PC-9 (cell line): ENCODE measurements around the gene PCBP1. TPM values are rescaled to one million over a fixed set of nuclear protein-coding genes. Genes with fewer than 3 reads are reported as not detected.

Source experiments
- BruUV-seq: library from RNA; stranded (reverse); fragments of 400-500 nt; replicated peaks from 2 replicates; lab custom pipeline; 2021; lab: Mats Ljungman, UMichigan
- CTCF ChIA-PET: fragments of 300-600 bp; sonication (Branson Sonifier 250); formaldehyde crosslinking; loops from one replicate; lab custom pipeline; 2022; ENCODE audit warnings: antibody characterized with exemption; lab: Charles Lee
- POLR2A ChIA-PET: fragments of 300-600 bp; sonication (Branson Sonifier 250); formaldehyde crosslinking; loops from one replicate; lab custom pipeline; 2022; ENCODE audit warnings: antibody characterized with exemption; ENCODE audit not compliant: unreplicated experiment; lab: Charles Lee
- DNase-seq, 2 experiments: peaks; one replicate each; pipeline versions ENCODE4 v3.0.0 to v3.0.0-alpha.2; 2015 to 2022; ENCODE audit warnings: mixed read lengths in 1 of 2
- H2AFZ ChIP-seq: fragments of 200-600 bp; sonication (generic); 2 replicates; pipeline ENCODE4 v1.8.1; 2017; ENCODE audit warnings: antibody characterized with exemption
- H3F3A ChIP-seq: fragments of 200-600 bp; sonication (generic); 2 replicates; pipeline ENCODE4 v1.8.1; 2017; ENCODE audit warnings: antibody characterized with exemption, mild to moderate bottlenecking, low read depth; ENCODE audit not compliant: insufficient read depth
- H3K27ac ChIP-seq: fragments of 200-600 bp; sonication (generic); 2 replicates; pipeline ENCODE4 v1.6.1; 2016; ENCODE audit warnings: mixed run types
- H3K27me3 ChIP-seq: fragments of 200-600 bp; sonication (generic); 2 replicates; pipeline ENCODE4 v1.6.1; 2016; ENCODE audit warnings: low read depth, mixed run types; ENCODE audit not compliant: insufficient read depth
- H3K36me3 ChIP-seq: fragments of 200-600 bp; sonication (generic); 2 replicates; pipeline ENCODE4 v1.6.1; 2016; ENCODE audit warnings: low read depth, mixed run types
- H3K4me1 ChIP-seq: fragments of 200-600 bp; sonication (generic); replicated peaks from 2 replicates; pipeline ENCODE4 v1.6.1; 2016; ENCODE audit warnings: mixed run types; ENCODE audit not compliant: insufficient read depth
- H3K4me2 ChIP-seq: fragments of 200-600 bp; sonication (generic); 2 replicates; pipeline ENCODE4 v1.6.1; 2017; ENCODE audit warnings: mixed run types
- H3K4me3 ChIP-seq: fragments of 200-600 bp; sonication (generic); 2 replicates; pipeline ENCODE4 v1.6.1; 2016; ENCODE audit warnings: mixed run types
- H3K79me2 ChIP-seq: fragments of 200-600 bp; sonication (generic); 2 replicates; pipeline ENCODE4 v1.6.1; 2017; ENCODE audit warnings: low read depth, mixed run types
- H3K9me2 ChIP-seq: fragments of 200-600 bp; sonication (generic); 2 replicates; pipeline ENCODE4 v1.8.1; 2017; ENCODE audit warnings: mild to moderate bottlenecking; ENCODE audit not compliant: insufficient read depth
- H3K9me3 ChIP-seq: fragments of 200-600 bp; sonication (generic); 2 replicates; pipeline ENCODE4 v1.8.1; 2016; ENCODE audit warnings: low read depth; ENCODE audit not compliant: insufficient read depth
- H4K20me1 ChIP-seq: fragments of 200-600 bp; sonication (generic); 2 replicates; pipeline ENCODE4 v1.8.1; 2017; ENCODE audit not compliant: insufficient read depth
- CTCF ChIP-seq: fragments of 200-600 bp; sonication (generic); conservative IDR thresholded peaks from 2 replicates; pipeline ENCODE4 v1.6.1; 2017; ENCODE audit warnings: mixed run types, antibody characterized with exemption, mild to moderate bottlenecking, moderate library complexity
- EZH2 ChIP-seq: fragments of 200-600 bp; sonication (generic); IDR thresholded peaks from 2 replicates; pipeline ENCODE4 v1.8.0; 2017; ENCODE audit warnings: antibody characterized with exemption, low read depth
- intact Hi-C: fragments of 100-400 bp; cut with micrococcal nuclease; formaldehyde crosslinking; loops from one replicate; pipeline ENCODE4 v1.10.0; 2022; ENCODE audit not compliant: unreplicated experiment
- total RNA-seq: library from RNA; stranded (reverse); gene quantifications from 2 replicates; pipeline ENCODE4 v1.2.3, GENCODE V29; 2021

PCBP1 gene
- total RNA-seq, 1 experiment from 2014 or later: 227 TPM

GRCh38 chr2:70094171-70094977, 7.1 kb downstream of the PCBP1 start:
- Histone ChIP-seq H3K4me2 (no peak overlapping the region), H3K9me3 (no peaks in the 10 kb centered on the region), H3K4me1 (peaks cover 19% of the 10 kb centered on the region), H3K27ac (0 out of 2 replicates have a peak overlapping the region, but pooled peaks have one; percentile 23), H3K79me2 (peaks cover 14% of the 10 kb centered on the region), H3K36me3 (peaks cover 8% of the 10 kb centered on the region; the same call in 1 of the 2 replicates), H3F3A (peaks cover 21% of the 10 kb centered on the region; the same call in 1 of the 2 replicates), H3K9me2 (no peaks in the 10 kb centered on the region), H3K4me3 (no peak overlapping the region), H3K27me3 (no peaks in the 10 kb centered on the region), H4K20me1 (no peaks in the 10 kb centered on the region), H2AFZ (no peak overlapping the region)
- BruUV-seq: no TSS peak
- DNase-seq: no peak
- TF ChIP-seq CTCF (no peak), EZH2 (no peak)
- CTCF ChIA-PET: no interaction called here
- intact Hi-C loops: no loop called here
- POLR2A ChIA-PET: interaction anchor here (0.6 kb wide), 2 partner anchors 42 to 98 kb away, joined by 3 read pairs; no protein-coding TSS in a partner anchor

- intact Hi-C loops: no loop called here
- no peak for TF ChIP-seq EZH2
- TF ChIP-seq CTCF: no peak
- no peak overlapping the region for H3K4me3 ChIP-seq
- H3F3A ChIP-seq: peaks cover 16% of the 10 kb centered on the region; the same call in 1 of the 2 replicates
- no peaks in the 10 kb centered on the region for H3K9me2 ChIP-seq
- no peak for DNase-seq
- peaks cover 7% of the 10 kb centered on the region for H3K79me2 ChIP-seq
- 0 out of 2 replicates have a peak, but pooled peaks cover 4% of the 10 kb centered on the region for H3K36me3 ChIP-seq
- H3K4me1 ChIP-seq: peaks cover 11% of the 10 kb centered on the region
- no peaks in the 10 kb centered on the region for H4K20me1 ChIP-seq
- POLR2A ChIA-PET: interaction anchor here (0.6 kb wide), 2 partner anchors 41 to 98 kb away, joined by 3 read pairs; no protein-coding TSS in a partner anchor
- H3K27ac ChIP-seq: peak overlapping the region; percentile 23; the same call in 1 of the 2 replicates
- CTCF ChIA-PET: no interaction called here
- no peak overlapping the region for H3K4me2 ChIP-seq
- H3K9me3 ChIP-seq: no peaks in the 10 kb centered on the region
- no peak overlapping the region for H2AFZ ChIP-seq
- no TSS peak for BruUV-seq
- H3K27me3 ChIP-seq: no peaks in the 10 kb centered on the region
Observed at GRCh38 chr2:70094978-70095719, 7.9 kb downstream of the PCBP1 start.
